Right hindlimb (tissue), 1 donor: ENCODE results near the gene CACNA2D3.

Source experiments
- DNase-seq: peaks from one replicate; pipeline ENCODE4 v3.0.0-alpha.2; 2018

The CACNA2D3 gene

DNA sequence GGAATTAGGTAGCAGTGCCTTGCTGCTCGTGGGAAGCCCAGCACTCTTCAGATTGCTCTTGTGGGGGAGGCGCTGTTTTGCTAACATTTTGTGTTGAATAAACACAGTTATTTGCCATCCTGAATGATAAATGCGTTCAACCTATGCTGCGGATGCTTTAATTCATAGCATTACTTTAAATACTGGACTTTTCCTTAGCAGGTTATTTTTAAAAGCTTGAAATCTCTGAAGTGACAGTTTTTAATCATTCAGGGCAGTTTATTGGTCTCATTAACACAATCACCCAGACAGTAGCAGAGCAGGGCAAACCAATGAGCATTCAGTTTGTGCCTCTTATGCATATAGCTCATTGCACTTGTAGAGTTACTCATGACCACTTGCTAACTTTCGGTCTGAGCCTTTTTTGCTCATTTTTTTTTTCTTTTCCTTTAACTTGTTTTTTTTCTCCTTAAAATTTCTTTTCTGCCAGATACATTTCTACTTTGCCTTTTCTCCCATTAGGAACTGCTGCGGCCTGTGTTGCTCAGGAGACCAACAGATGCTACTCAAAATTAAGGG is 5.2 kb downstream of the CACNA2D3 start:
- DNase-seq = no peak

DNA sequence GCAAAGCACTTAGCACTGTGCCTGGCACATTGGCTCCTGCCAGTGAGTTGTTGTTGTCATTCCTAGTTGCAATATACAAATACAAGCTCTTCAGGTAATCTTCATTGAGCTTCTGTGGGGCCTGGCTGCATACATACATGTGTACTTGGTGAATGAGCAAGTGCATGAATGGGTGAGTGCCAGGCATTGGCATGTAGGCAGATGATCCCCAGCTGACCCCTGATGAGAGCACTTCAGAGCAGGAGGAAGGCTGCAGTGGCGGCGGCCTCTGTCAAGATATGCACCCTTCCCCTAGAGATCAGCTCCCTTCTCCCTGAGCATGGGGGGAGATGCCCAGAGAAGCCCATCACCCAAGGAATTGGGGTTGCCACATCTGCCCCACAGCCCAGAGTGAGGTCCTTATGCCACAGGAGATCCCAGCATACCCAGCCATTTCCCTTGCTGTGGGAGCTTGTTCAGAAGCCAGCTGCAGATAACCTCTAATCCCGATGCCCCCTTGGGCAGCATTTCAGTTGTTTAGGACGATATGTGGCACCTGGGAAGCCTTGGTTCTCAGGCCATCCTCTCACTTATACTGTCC is 8.8 kb downstream of the CACNA2D3 start:
- no peak for DNase-seq

DNA sequence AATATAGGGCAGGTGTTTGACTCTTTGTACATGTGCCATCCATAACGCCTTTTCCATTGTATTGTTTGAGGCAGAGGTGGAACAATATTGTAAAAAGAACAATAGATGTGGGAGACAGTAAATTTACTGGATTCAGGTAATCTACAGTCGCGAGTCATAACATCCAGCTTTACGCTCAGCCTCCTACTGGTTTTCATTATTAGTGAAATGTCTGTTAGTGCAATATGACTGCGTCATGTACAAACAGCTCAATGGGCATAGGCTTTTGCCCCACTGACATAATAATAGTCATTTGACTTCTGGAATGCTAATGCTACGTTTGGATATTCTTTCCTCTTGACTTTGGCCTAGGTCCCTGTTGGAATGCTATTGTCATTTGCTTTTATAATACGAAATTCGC is 9.5 kb downstream of the CACNA2D3 start:
- no peak for DNase-seq

DNA sequence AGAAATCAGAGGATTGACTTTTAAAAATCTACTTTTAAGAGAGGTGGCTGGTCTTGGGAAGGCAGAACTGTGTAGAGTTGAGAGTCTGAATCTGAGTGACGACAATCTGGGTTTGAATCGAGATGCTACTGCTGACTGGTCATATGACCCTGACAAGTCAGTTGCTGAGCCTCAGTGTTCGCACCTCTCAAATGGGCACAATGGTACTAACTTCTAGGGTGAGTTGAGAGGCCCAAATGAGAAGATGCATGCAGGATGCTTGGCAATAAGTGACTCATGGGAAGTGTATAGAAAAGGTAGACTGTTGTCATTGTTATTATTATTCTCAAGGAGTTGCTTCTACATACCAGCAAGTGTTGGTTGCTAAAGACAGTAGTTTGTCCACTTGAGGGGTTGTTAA is 10.3 kb downstream of the CACNA2D3 start:
- no peak for DNase-seq

DNA sequence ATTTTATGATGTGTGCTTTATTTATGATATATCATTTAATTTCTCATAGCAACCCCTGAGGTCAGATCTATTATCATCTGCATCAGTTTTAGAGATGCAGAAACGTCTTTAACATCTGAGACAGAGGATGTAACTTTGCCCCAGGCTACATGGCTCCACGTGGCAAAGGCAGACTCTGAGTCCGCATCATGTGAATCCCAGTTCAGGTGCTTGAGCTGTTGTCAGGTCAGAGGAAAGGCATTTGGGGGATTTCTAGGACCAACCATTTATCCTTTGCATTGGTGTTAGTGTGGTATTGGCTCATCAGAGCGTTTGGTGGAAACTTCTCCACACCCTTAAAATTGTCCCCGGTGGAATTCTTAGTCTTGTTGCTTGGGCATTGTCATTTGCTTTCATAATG is 10.8 kb downstream of the CACNA2D3 start:
- DNase-seq = no peak

DNA sequence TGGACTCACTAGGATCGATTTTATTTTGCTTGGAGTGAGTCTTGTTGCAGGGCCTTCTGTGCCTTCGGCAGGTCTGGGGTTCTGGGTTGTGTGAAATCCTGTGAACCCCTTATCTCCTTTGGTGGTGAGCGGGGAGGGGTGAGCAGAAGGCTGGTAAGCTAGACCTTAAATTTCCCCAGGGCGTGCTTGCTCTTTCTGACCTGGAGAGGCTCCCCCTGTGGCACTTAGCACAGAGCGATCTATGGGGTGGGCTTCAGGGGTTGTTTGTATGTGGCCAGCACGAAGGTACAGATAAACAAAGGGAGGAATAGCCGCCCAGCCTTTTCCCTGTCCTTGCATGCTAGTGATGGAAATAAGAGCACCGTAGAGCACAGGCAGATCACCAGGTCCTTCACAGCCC is 11.8 kb downstream of the CACNA2D3 start:
- no peak for DNase-seq

DNA sequence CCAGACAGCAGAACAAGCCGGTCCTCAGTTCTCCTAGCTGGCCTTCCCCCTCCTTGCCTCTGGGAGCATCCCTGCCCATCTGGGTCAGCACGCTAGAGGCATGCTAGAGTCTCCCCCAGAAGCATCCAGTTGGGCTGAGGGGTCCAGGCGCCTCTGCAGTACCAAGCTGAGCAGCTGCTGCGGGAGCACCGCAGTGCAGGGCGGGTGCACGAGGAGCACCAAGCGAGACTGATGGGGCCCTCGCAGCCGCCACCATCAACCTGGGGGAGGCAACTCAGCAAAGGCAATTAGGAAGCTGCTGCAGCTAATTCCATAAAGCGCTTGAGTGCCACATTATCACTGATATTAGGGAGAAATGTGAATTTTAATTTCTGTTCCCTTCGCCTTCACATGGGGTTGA is 12.4 kb downstream of the CACNA2D3 start:
- no peak for DNase-seq

DNA sequence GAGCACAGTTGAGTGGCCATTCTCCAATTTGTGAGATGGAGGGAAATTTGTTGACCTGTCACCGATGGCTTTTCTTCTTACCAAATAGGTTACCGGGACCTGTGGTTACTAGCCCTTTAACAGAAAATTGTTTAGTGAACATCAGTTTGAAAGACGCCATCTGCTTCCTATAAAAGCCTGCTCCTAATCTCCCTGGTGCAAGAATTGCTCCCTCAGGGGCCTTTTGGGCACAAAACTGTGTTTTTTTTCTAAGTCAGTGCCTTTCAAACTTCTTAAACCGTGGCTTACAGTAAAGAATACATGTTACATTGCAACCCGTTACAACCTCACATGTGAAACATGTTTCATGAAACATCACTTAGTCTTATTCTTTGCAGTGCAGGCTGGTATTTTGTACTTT is 15.0 kb downstream of the CACNA2D3 start:
- no peak for DNase-seq

DNA sequence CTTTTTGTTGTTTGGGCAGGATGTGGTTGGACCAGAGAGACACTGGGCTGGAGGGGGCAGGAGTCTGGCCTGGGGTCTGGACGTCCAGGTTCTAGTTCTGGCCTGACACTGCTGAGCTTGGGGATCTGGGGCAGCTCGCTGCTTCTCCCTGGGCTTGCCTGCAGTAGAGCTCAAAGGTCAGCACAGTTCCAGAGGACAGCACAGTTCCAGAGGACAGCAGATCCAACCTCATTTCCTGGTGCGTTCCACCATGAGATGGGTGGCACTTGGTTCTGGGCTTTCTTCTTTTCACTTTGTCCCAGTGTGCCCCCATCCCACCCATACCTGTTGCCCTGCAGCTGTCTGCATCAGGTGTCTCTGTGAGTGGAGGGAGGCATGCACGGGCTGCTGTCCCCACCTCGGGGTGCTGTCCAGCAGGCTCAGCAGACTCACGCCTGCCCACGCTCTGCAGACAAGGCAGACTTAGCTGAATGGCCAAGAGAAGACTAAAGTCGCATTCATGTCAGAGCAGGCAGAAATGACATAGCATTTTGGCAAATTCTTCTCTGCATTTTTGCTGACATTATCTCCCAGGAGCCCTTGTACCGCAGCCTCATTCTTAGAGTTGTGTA is 16.7 kb downstream of the CACNA2D3 start:
- DNase-seq = no peak

DNA sequence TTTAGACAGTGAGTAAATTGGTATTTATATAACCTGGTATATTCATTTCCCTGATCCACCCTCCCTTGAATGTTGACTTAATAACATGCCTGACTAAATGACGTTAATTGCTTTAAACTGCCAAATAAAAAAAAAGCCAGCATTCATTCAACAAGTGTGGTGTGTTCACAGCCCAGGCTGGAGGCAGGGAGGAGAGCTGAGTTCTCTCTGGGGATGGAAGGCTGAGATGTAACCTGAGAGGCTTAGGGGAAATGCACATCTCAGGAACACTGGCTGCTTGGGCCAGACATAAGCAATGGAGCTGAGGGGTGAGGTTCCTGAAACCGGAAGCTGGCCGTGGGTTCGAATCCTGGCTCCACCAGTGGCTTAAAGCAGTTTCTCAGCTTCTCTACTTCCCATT is 17.3 kb downstream of the CACNA2D3 start:
- DNase-seq = no peak

DNA sequence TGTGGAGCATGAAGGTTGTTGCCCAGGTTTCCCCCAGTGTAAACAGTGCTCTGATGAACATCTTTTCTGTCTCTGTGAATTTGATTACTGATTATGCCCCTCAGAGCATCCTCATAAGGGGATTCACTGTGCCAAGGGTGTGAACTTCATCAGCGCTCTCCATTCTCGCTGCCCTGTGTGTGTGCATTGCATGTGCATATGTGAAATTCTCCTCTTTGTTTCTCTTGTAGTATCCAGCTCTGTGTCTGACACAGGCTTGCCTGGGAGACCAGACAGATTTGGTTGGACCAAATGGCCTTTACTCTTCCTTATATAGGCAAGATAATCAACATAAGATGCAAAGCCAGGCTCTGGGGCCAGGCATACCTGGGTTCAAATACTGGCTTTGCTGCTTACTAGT is 21.9 kb downstream of the CACNA2D3 start:
- no peak for DNase-seq

DNA sequence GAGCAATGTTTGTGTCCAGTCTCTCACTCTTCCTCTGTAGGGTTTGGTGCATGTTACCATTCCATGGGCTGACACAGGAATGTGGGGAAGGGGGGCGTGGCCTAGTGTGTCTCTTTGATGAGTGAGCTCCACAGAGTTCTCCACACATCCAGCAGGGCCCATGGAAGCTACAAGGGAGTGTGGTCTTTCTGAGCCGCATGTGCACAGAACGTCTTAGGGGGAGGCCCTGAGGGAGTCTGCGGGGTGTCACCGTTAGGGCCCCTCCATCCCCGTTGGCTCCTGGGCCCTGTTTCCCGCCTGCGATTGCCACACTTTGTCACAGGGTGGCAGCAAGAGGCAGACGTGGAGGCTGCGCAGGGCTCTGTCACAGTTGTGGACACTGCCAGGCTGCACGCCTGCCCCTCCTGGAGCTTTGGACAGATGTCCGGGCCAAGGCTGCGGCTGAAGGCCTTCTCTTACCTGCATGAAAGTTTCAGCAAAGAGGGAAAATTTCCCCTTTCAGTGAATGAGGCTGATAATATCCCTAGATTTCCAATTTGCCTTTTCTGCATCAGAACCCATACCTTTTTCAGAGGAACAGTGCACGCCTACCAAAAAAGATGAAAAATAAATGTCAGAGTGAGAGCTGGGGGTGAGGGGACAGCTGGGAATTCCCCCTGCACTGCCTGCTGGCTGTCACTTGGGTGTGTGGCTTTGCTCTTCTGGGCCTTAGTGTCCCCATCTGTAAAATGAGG is 24.3 kb downstream of the CACNA2D3 start:
- peak; percentile 64 for DNase-seq

DNA sequence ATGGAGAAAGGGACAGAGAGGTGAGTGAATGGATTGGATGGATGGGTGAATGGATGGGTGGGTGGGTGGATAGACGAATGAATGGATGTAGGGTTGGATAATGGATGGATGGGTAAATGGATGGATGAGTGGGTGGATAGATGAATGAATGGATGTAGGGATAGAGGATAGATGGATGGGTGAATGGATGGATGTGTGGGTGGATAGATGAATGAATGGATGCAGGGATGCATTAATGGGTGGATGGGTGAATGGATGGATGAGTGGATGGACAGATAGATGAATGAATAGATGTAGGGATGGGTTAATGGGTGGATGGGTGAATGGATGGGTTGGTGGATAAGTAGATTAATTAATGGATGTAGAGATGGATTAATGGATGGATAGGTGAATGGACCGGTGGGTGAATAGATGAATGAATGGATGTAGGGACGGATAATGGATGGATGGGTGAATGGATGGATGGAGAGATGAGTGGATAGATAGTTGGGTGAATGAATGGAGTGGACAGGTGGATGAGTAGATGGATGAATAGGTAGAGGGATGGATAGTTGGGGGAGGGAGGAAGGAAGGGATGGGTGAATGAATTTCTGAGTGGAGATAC is 28.6 kb downstream of the CACNA2D3 start:
- no peak for DNase-seq

DNA sequence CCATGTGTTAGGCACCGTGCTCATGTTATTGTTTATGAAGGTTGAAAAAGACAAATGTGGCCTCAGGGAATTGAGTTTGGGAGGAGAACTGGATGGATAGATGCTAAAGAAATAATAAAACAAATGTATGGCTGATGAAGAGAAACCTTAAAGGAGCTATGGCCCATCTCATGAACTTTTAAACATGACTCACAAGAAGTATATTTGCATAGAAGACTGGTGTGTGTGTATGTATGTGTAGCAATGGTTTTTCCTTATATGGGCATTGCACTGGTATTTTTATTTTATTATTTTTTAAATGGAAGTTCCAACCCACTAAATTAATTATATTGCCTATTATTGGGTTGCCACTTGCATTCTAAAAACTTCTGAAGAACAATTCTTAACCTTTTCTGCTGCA is 31.1 kb downstream of the CACNA2D3 start:
- no peak for DNase-seq

DNA sequence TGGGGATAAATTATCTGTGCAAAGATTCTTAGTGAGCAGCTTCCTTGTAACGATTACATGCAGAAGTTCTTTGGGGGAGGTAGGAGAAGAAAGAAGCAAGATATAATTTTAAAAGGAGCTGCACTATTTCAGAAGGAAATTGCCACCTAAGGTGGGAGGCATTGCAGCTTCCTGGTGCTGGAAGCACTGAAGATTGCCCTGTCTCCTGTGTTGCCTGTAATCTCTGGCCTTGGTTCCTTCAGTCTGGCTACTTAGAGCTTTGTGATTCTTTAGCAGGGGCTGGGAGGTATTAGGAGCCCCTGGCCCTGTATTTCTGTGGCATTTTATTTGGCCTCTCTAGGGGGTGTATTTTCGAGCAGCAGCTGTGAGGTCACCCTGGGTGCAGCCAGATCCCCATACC is 35.5 kb downstream of the CACNA2D3 start:
- no peak for DNase-seq

DNA sequence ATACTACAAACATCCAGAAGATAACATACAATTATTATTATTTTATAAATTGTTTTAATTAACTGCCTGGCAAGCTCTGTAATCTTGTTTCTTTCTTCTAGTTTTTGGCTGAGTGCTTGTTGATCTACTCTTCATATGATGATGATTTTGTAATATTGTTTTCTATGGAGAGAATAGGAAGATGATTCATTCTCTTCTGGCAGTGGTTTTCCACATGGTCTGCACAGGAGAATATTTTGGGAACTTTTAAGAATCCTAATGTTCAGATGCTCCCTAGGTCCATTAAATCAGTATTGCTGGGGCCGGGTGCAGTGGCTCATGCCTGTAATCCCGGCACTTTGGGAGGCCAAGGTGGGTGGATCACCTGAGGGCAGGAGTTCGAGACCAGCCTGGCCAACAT is 37.6 kb downstream of the CACNA2D3 start:
- no peak for DNase-seq

DNA sequence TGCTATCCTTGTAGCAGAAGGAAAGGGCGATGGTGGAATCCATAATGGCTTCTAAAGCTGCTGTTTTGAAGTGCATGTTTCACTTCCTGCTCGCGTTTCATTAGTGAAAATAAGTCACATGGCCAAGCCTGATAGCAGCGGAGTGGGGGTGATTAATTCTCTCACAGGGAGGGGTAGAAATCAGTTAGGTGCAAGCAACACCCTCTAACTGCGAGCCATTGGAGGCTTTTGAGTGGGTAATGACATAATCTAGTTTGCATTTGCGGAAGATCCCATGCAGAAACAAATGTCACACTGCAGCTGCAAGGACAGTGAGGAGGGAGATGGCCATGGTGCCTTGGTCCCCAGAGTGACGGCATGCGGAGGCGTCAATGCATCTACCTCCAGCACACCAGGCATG is 41.1 kb downstream of the CACNA2D3 start:
- DNase-seq = no peak

DNA sequence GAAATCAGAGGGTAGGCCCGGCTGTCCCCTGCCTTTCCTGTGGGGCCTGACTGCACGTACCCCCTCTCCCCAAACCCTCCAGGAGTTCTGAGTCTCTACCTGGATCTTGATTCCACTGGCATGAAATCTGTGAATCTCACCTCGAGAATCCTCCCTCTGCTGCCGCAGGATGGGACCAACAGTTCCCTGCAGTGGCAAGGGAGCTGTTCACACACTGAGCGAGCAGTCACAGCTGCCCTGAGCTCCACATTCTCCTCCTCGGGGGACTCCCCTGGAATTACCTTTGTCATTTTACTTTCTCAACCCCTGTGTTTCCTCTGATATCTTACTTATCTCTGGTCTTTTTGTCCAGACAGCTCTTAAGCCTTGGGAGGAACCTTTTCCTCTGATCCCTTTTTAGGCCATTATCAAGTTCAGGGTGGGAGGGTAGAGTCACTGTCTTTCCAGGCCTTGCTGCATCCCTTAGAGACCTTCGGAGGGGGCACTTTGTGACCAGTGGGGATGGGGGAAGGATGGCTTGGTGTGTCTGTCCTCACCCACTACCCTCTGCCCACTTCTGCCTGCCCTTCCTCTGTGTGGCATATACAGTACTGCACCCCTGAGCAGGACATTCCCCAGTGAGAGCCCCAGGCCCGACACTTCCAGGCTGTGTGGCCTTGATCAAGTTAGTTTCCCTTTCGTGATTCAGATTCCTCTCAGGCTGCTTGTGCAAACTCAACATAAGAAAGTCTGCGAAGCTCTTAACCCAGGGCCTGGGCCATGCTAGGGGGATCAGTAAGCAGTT is 42.0 kb downstream of the CACNA2D3 start:
- DNase-seq = no peak

DNA sequence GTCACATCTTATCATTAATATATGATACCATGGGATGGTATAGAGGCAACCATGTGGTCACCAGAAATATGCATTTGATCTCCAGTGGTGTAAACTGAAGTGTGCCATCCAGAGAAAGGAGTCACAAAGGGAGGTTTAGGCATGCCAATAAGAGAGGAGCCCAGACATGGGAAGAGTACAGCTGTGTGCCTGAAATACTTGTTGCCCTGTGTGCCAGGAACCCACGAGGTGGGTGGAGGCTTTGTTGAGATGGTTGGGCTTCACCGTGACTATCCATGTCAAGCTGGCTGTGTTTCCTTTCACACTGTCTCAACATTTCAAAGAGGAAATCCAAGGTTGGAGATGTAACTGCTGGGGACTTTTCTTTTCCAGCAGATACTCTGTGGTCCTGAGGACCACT is 43.5 kb downstream of the CACNA2D3 start:
- no peak for DNase-seq

DNA sequence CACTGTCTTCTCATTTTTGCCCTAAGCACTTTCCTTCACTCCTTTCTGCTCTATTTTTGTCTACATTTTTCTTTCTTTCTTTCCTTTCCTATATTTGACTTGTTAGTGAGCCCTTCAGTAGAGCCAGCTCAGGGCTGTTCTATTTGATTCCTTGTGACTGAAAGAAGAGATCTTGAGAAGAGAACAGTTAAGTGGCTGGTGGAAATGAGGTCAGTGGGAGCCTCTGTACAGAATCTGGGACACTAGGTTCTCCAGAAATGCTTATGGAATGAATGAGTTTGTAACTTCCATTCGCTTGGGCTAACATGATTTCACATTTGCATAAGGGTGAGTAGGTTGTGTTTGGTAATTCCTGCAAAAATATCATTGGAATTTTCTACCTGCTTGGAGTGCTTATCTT is 45.6 kb downstream of the CACNA2D3 start:
- DNase-seq = no peak

DNA sequence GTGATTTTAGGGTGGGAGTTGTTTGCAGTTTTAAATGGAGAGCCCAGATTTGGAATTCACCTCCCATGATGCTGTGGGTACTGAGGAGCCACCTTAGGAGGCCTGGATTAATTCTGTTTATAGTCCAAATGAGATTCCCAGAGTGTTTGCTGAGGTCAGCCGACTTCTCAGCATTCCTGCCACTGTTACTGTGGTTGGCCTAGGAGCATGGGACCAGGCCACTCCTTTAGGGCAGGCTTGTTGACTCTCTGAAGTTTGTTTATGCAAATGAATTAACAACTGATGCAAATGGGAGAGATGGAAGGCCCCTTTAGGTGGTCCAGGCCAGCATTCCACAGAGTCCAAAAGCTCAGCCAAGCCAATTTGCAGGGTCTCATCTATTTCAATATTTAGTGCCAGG is 46.1 kb downstream of the CACNA2D3 start:
- DNase-seq = no peak

DNA sequence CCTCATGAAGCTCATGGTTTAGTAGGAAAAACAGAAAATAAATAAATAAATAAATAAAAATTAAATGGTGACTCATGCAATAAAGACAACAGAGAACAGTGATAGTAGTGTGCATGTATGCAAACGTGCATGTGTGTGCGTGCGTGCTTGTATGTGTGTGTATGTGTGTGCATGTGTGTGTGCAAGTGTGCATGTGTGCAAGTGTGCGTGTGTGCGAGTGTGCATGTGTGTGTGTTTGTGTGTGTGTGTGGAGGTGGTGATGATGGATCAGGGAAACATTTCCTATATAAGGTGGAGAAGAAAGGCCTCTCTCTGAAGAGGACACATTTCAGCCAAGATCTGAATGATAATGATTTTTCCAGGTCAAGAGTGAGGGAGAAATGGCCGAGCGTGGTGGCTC is 47.2 kb downstream of the CACNA2D3 start:
- DNase-seq = no peak

DNA sequence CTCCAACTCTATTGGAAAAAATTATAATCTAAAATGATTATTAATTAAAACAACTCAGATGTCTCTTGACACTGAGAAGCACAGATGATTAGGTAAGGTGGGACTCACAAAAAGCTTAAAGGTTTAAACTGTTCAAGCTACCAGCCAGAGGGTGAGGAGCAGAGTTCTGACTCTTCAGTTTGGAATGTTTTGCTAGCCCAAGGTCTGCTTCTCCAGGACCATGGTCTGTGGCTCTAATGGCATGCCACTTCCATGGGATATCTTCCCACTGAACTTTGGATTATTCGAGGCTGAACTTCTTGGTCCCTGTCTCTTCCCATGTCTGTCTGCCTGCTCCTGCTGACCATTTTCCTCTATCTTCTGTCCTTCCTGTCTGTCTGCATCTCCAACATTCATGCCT is 49.2 kb downstream of the CACNA2D3 start:
- no peak for DNase-seq
